H9 (cell line): ENCODE results near the gene DTX4. TPM values are rescaled to one million over a fixed set of nuclear protein-coding genes. Genes with fewer than 3 reads are reported as not detected.
A peak's percentile ranks its signal among the peaks of the same experiment; 100 is the strongest.

ENCODE experiments used
- DNase-seq: peaks from one replicate; pipeline ENCODE4 v3.0.0-alpha.2; 2017
- H2AFZ ChIP-seq: one replicate; pipeline ENCODE4 v1.6.1; 2013; ENCODE audit warnings: mild to moderate bottlenecking, low read length, control low read depth, moderate library complexity
- H2AK5ac ChIP-seq: 2 replicates; pipeline ENCODE4 v1.6.1; 2013; ENCODE audit warnings: low read length, control low read depth, mixed read lengths; ENCODE audit not compliant: insufficient read length
- H2BK120ac ChIP-seq: one replicate; pipeline ENCODE4 v1.6.1; 2013; ENCODE audit warnings: low read depth, mild to moderate bottlenecking, low read length, control low read depth, inconsistent platforms; ENCODE audit not compliant: poor library complexity, severe bottlenecking
- H2BK12ac ChIP-seq: 2 replicates; pipeline ENCODE4 v1.6.1; 2013; ENCODE audit warnings: low read length, control low read depth, mixed read lengths, low read depth; ENCODE audit not compliant: insufficient read length
- H2BK15ac ChIP-seq: 2 replicates; pipeline ENCODE4 v1.6.1; 2013; ENCODE audit warnings: low read depth, low read length, control low read depth
- H2BK20ac ChIP-seq: one replicate; pipeline ENCODE4 v1.6.1; 2013; ENCODE audit warnings: low read depth, mild to moderate bottlenecking, low read length, control low read depth, inconsistent platforms; ENCODE audit not compliant: poor library complexity, severe bottlenecking
- H2BK5ac ChIP-seq: 2 replicates; pipeline ENCODE4 v1.6.1; 2013; ENCODE audit warnings: low read length, control low read depth, mixed read lengths; ENCODE audit not compliant: insufficient read length
- H3K14ac ChIP-seq: 2 replicates; pipeline ENCODE4 v1.6.1; 2013; ENCODE audit warnings: low read length, control low read depth; ENCODE audit not compliant: insufficient read depth
- H3K18ac ChIP-seq: 2 replicates; pipeline ENCODE4 v1.6.1; 2013; ENCODE audit warnings: low read depth, mild to moderate bottlenecking, mixed read lengths, low read length, control low read depth; ENCODE audit not compliant: insufficient read length
- H3K23ac ChIP-seq: 2 replicates; pipeline ENCODE4 v1.6.1; 2013; ENCODE audit warnings: low read length, control low read depth, mixed read lengths, low read depth; ENCODE audit not compliant: insufficient read length
- H3K23me2 ChIP-seq: 2 replicates; pipeline ENCODE4 v1.6.1; 2013; ENCODE audit warnings: low read depth, mild to moderate bottlenecking, mixed read lengths, low read length, control low read depth; ENCODE audit not compliant: insufficient read length, poor library complexity, severe bottlenecking
- H3K27ac ChIP-seq: 2 replicates; pipeline ENCODE4 v1.5.1; 2013; ENCODE audit warnings: low read length, control low read depth, mixed read lengths, low read depth; ENCODE audit not compliant: insufficient read length
- H3K27me3 ChIP-seq: 2 replicates; pipeline ENCODE4 v1.6.1; 2013; ENCODE audit warnings: low read length, control low read depth, inconsistent platforms; ENCODE audit not compliant: insufficient read depth
- H3K4ac ChIP-seq: 2 replicates; pipeline ENCODE4 v1.6.1; 2013; ENCODE audit warnings: low read depth, mild to moderate bottlenecking, control low read depth, inconsistent platforms, low read length, moderate library complexity
- H3K4me1 ChIP-seq: 2 replicates; pipeline ENCODE4 v1.6.1; 2013; ENCODE audit warnings: low read length, control low read depth, inconsistent platforms; ENCODE audit not compliant: insufficient read depth
- H3K4me2 ChIP-seq: 2 replicates; pipeline ENCODE4 v1.6.1; 2013; ENCODE audit warnings: low read length, control low read depth, mixed read lengths; ENCODE audit not compliant: insufficient read length, insufficient read depth
- H3K56ac ChIP-seq: 2 replicates; pipeline ENCODE4 v1.6.1; 2013; ENCODE audit warnings: low read depth, mild to moderate bottlenecking, mixed read lengths, low read length, control low read depth; ENCODE audit not compliant: insufficient read length
- H3K79me1 ChIP-seq: 2 replicates; pipeline ENCODE4 v1.6.1; 2013; ENCODE audit warnings: low read depth, mild to moderate bottlenecking, moderate library complexity, low read length, control low read depth, inconsistent platforms; ENCODE audit not compliant: insufficient read depth, poor library complexity, severe bottlenecking
- H3K79me2 ChIP-seq: 2 replicates; pipeline ENCODE4 v1.6.1; 2013; ENCODE audit warnings: low read length, control low read depth, inconsistent platforms; ENCODE audit not compliant: insufficient read depth
- H3K9ac ChIP-seq: 2 replicates; pipeline ENCODE4 v1.6.1; 2013; ENCODE audit warnings: low read length, control low read depth, mixed read lengths; ENCODE audit not compliant: insufficient read length; ENCODE audit errors: extremely low read depth
- H3K9me3 ChIP-seq: one replicate; pipeline ENCODE4 v1.6.1; 2013; ENCODE audit warnings: low read depth, low read length, inconsistent platforms; ENCODE audit not compliant: control insufficient read depth
- H3T11ph ChIP-seq: one replicate; pipeline ENCODE4 v1.6.1; 2013; ENCODE audit warnings: mild to moderate bottlenecking, low read length, control low read depth, inconsistent platforms
- H4K20me1 ChIP-seq: one replicate; pipeline ENCODE4 v1.6.1; 2013; ENCODE audit not compliant: control insufficient read depth, insufficient read length, insufficient read depth
- H4K5ac ChIP-seq: 2 replicates; pipeline ENCODE4 v1.6.1; 2013; ENCODE audit warnings: low read depth, mild to moderate bottlenecking, mixed read lengths, low read length, control low read depth; ENCODE audit not compliant: insufficient read length
- H4K8ac ChIP-seq: replicated peaks from 2 replicates; pipeline ENCODE4 v1.6.1; 2013; ENCODE audit warnings: low read length, control low read depth, mixed read lengths, low read depth; ENCODE audit not compliant: insufficient read length
- H4K91ac ChIP-seq: 2 replicates; pipeline ENCODE4 v1.6.1; 2013; ENCODE audit warnings: low read depth, mild to moderate bottlenecking, moderate library complexity, mixed read lengths, low read length, control low read depth; ENCODE audit not compliant: insufficient read length
- H3K27ac Mint-ChIP-seq, 3 experiments: 2 replicates in 2 of 3; 3 replicates in 1 of 3; pipeline ENCODE4 v1.8.0; 2020 to 2021; ENCODE audit warnings: mixed read lengths in 3 of 3, mild to moderate bottlenecking in 1 of 3, moderate library complexity in 1 of 3
- H3K27me3 Mint-ChIP-seq: 2 replicates; pipeline ENCODE4 v1.8.0; 2021; ENCODE audit warnings: low read depth, mild to moderate bottlenecking, moderate library complexity, mixed read lengths
- H3K36me3 Mint-ChIP-seq, 3 experiments: 2 replicates in 2 of 3; 3 replicates in 1 of 3; pipeline ENCODE4 v1.8.0; 2020 to 2021; ENCODE audit warnings: low read depth in 3 of 3, mixed read lengths in 3 of 3; ENCODE audit not compliant: insufficient read depth in 1 of 3
- H3K4me1 Mint-ChIP-seq, 2 experiments: 2 replicates each; pipeline ENCODE4 v1.8.0; 2020; ENCODE audit warnings: mixed read lengths in 2 of 2
- H3K4me3 Mint-ChIP-seq, 2 experiments: 2 replicates in 1 of 2; 3 replicates in 1 of 2; pipeline ENCODE4 v1.8.0; 2020 to 2021; ENCODE audit warnings: mild to moderate bottlenecking in 2 of 2, mixed read lengths in 2 of 2, moderate library complexity in 1 of 2
- H3K9me3 Mint-ChIP-seq, 2 experiments: 2 replicates in 1 of 2; 3 replicates in 1 of 2; pipeline ENCODE4 v1.8.0; 2020; ENCODE audit warnings: mild to moderate bottlenecking in 2 of 2, mixed read lengths in 2 of 2, moderate library complexity in 1 of 2
- CTCF ChIP-seq: fragments of 200-600 bp; sonication (generic); conservative IDR thresholded peaks from 3 replicates; pipeline ENCODE4 v1.8.0; 2021; ENCODE audit warnings: antibody characterized with exemption, mild to moderate bottlenecking
- WGBS: extraction: QIAGEN DNeasy Blood & Tissue Kit; methylation state at CpG from one replicate; pipeline ENCODE4 v1.1.7; 2013; ENCODE audit warnings: missing lambda C conversion rate, low lambda C conversion rate, mixed read lengths; ENCODE audit not compliant: insufficient read length; ENCODE audit errors: extremely low coverage; 5-methylcytosine and 5-hydroxymethylcytosine counted together
- total RNA-seq: library from RNA; stranded (reverse); gene quantifications from 2 replicates; pipeline ENCODE4 v1.2.1, GENCODE V29; 2021

DTX4 gene
- total RNA-seq, 1 experiment from 2014 or later = 13.0 TPM

- no peak overlapping the region for H3K18ac ChIP-seq
- H3K27ac ChIP-seq = no peak overlapping the region
- H3K27me3 Mint-ChIP-seq = no peaks in the 10 kb centered on the region
- DNase-seq = no peak
- H2BK5ac ChIP-seq = no peak overlapping the region
- no peak overlapping the region for H3T11ph ChIP-seq
- H3K27me3 ChIP-seq = no peaks in the 10 kb centered on the region
- no peak for TF ChIP-seq CTCF
- no peaks in the 10 kb centered on the region for H3K23me2 ChIP-seq
- H3K4me3 Mint-ChIP-seq = no peak overlapping the region
- no peak overlapping the region for H2BK20ac ChIP-seq
- H3K56ac ChIP-seq = no peak overlapping the region
- H3K4me1 Mint-ChIP-seq = peaks cover 2 to 3% of the 10 kb centered on the region in 2 experiments; a peak in 2 of 4 replicates
- no peak overlapping the region for H2AK5ac ChIP-seq
- H3K79me2 ChIP-seq = no peaks in the 10 kb centered on the region; the same call in 1 of the 2 replicates
- H3K9ac ChIP-seq = no peak overlapping the region
- H4K8ac ChIP-seq = no peak overlapping the region
- peaks cover 6% of the 10 kb centered on the region for H3K9me3 ChIP-seq
- H3K14ac ChIP-seq = no peak overlapping the region
- H3K9me3 Mint-ChIP-seq = peaks cover 0 to 4% of the 10 kb centered on the region in 2 experiments; a peak in 3 of 5 replicates
- H3K23ac ChIP-seq = no peak overlapping the region
- no peak overlapping the region for H2BK12ac ChIP-seq
- no peak overlapping the region for H4K5ac ChIP-seq
- no peak overlapping the region for H3K4me2 ChIP-seq
- H4K20me1 ChIP-seq = no peaks in the 10 kb centered on the region
- WGBS = no CpG with 5 or more reads among the region's 14 CpGs
- no peak overlapping the region for H3K4ac ChIP-seq
- no peaks in the 10 kb centered on the region for H3K79me1 ChIP-seq
- H4K91ac ChIP-seq = no peak overlapping the region
- H2BK120ac ChIP-seq = no peak overlapping the region
- H3K36me3 Mint-ChIP-seq = peaks cover 39 to 66% (median 41%) of the 10 kb centered on the region in 3 experiments
- H3K27ac Mint-ChIP-seq = peak overlapping the region in 1 of 3 experiments; percentile 55; a peak in 1 of 7 replicates
- H2BK15ac ChIP-seq = no peak overlapping the region
- no peaks in the 10 kb centered on the region for H3K4me1 ChIP-seq
- H2AFZ ChIP-seq = no peak overlapping the region
These were observed 27.9 kb downstream of the DTX4 start for GRCh38 chr11:59199546-59200422.
